Activated T-helper 17 cell treated with anti-CD3 and anti-CD28 coated beads, Interleukin-2, amount 50 U/mL, for 72 hours (primary cell): ENCODE data around the gene OR2V1. TPM values are rescaled to one million over a fixed set of nuclear protein-coding genes. Genes with fewer than 3 reads are reported as not detected.
"Not testable (repeated sequence)": the region's sequence is repeated elsewhere in the genome, so short reads cannot be mapped to it uniquely, and the experiment has no call there.

ENCODE experiments used
- ATAC-seq: fragments of 150-1000 bp; cut with Tn5 transposase; replicated peaks from 2 replicates; pipeline ENCODE4 v1.10.0; 2021; ENCODE audit warnings: mild to moderate bottlenecking, moderate library complexity
- H3K27ac Mint-ChIP-seq: one replicate; pipeline ENCODE4 v1.8.0; 2022; ENCODE audit warnings: mixed read lengths
- H3K27me3 Mint-ChIP-seq: one replicate; pipeline ENCODE4 v1.8.0; 2022; ENCODE audit warnings: mixed read lengths
- H3K36me3 Mint-ChIP-seq: one replicate; pipeline ENCODE4 v1.8.0; 2022; ENCODE audit warnings: low read depth, mild to moderate bottlenecking, mixed read lengths
- H3K4me1 Mint-ChIP-seq: one replicate; pipeline ENCODE4 v1.8.0; 2022; ENCODE audit warnings: mixed read lengths
- H3K4me3 Mint-ChIP-seq: one replicate; pipeline ENCODE4 v1.8.0; 2022; ENCODE audit warnings: mild to moderate bottlenecking, mixed read lengths
- H3K9me3 Mint-ChIP-seq: one replicate; pipeline ENCODE4 v1.8.0; 2022; ENCODE audit warnings: mixed read lengths
- total RNA-seq, 2 donors: library from RNA; stranded (reverse); gene quantifications; one replicate each; pipeline ENCODE4 v1.2.3, GENCODE V29; 2022

OR2V1 gene
- total RNA-seq, 2 donors from 2014 or later = not detected

- ATAC-seq = no peak
- Mint-ChIP-seq H3K4me1 (no peaks in the 10 kb centered on the region), H3K27me3 (peaks cover 57% of the 10 kb centered on the region), H3K9me3 (peaks cover 7% of the 10 kb centered on the region), H3K36me3 (no peaks in the 10 kb centered on the region), H3K27ac (no peak overlapping the region), H3K4me3 (no peak overlapping the region)
Observed at GRCh38 chr5:181127456-181127855, 3.5 kb downstream of the OR2V1 start.

GRCh38 chr5:181126841-181127240, 4.1 kb downstream of the OR2V1 start:
- H3K27ac Mint-ChIP-seq = no peak overlapping the region
- H3K4me3 Mint-ChIP-seq = no peak overlapping the region
- peaks cover 56% of the 10 kb centered on the region for H3K27me3 Mint-ChIP-seq
- ATAC-seq = no peak
- peaks cover 7% of the 10 kb centered on the region for H3K9me3 Mint-ChIP-seq
- no peaks in the 10 kb centered on the region for H3K4me1 Mint-ChIP-seq
- no peaks in the 10 kb centered on the region for H3K36me3 Mint-ChIP-seq

GRCh38 chr5:181124526-181124925, 6.4 kb downstream of the OR2V1 start:
- Mint-ChIP-seq H3K27me3 (peaks cover 64% of the 10 kb centered on the region), H3K27ac (no peak overlapping the region), H3K4me3 (no peak overlapping the region), H3K36me3 (no peaks in the 10 kb centered on the region), H3K9me3 (peaks cover 7% of the 10 kb centered on the region), H3K4me1 (no peaks in the 10 kb centered on the region)
- no peak for ATAC-seq

- Mint-ChIP-seq H3K4me3 (no peak overlapping the region), H3K9me3 (peaks cover 7% of the 10 kb centered on the region), H3K4me1 (no peaks in the 10 kb centered on the region), H3K27ac (no peak overlapping the region), H3K27me3 (peaks cover 67% of the 10 kb centered on the region), H3K36me3 (no peaks in the 10 kb centered on the region)
- no peak for ATAC-seq
Observed at GRCh38 chr5:181121675-181122561, 9.1 kb downstream of the OR2V1 start.

- Mint-ChIP-seq H3K36me3 (no peaks in the 10 kb centered on the region), H3K27ac (no peak overlapping the region), H3K27me3 (peaks cover 71% of the 10 kb centered on the region), H3K4me3 (no peak overlapping the region), H3K9me3 (peaks cover 7% of the 10 kb centered on the region), H3K4me1 (no peaks in the 10 kb centered on the region)
- no peak for ATAC-seq
Observed at GRCh38 chr5:181120761-181121160, 10.2 kb downstream of the OR2V1 start.

GRCh38 chr5:181120306-181120705, 10.7 kb downstream of the OR2V1 start:
- Mint-ChIP-seq H3K36me3 (no peaks in the 10 kb centered on the region), H3K9me3 (peaks cover 7% of the 10 kb centered on the region), H3K27me3 (peaks cover 72% of the 10 kb centered on the region), H3K4me3 (no peak overlapping the region), H3K27ac (no peak overlapping the region), H3K4me1 (no peaks in the 10 kb centered on the region)
- no peak for ATAC-seq

- no peaks in the 10 kb centered on the region for H3K9me3 Mint-ChIP-seq
- no peaks in the 10 kb centered on the region for H3K36me3 Mint-ChIP-seq
- ATAC-seq = no peak
- H3K4me1 Mint-ChIP-seq = no peaks in the 10 kb centered on the region
- no peak overlapping the region for H3K4me3 Mint-ChIP-seq
- no peak overlapping the region for H3K27ac Mint-ChIP-seq
- peaks cover 72% of the 10 kb centered on the region for H3K27me3 Mint-ChIP-seq
Observed at GRCh38 chr5:181119105-181119504, 11.9 kb downstream of the OR2V1 start.

- no peaks in the 10 kb centered on the region for H3K4me1 Mint-ChIP-seq
- ATAC-seq = no peak
- H3K27ac Mint-ChIP-seq = no peak overlapping the region
- no peak overlapping the region for H3K4me3 Mint-ChIP-seq
- no peaks in the 10 kb centered on the region for H3K36me3 Mint-ChIP-seq
- peaks cover 72% of the 10 kb centered on the region for H3K27me3 Mint-ChIP-seq
- H3K9me3 Mint-ChIP-seq = no peaks in the 10 kb centered on the region
Observed at GRCh38 chr5:181118369-181118768, 12.6 kb downstream of the OR2V1 start.

GRCh38 chr5:181114844-181115778, 15.9 kb downstream of the OR2V1 start:
- no peak overlapping the region for H3K27ac Mint-ChIP-seq
- no peak for ATAC-seq
- H3K4me1 Mint-ChIP-seq = no peaks in the 10 kb centered on the region
- H3K4me3 Mint-ChIP-seq = no peak overlapping the region
- H3K9me3 Mint-ChIP-seq = no peaks in the 10 kb centered on the region
- H3K36me3 Mint-ChIP-seq = no peaks in the 10 kb centered on the region
- H3K27me3 Mint-ChIP-seq = peaks cover 63% of the 10 kb centered on the region

GRCh38 chr5:181114284-181114843, 16.6 kb downstream of the OR2V1 start:
- H3K36me3 Mint-ChIP-seq = no peaks in the 10 kb centered on the region
- no peak overlapping the region for H3K4me3 Mint-ChIP-seq
- no peaks in the 10 kb centered on the region for H3K9me3 Mint-ChIP-seq
- peaks cover 62% of the 10 kb centered on the region for H3K27me3 Mint-ChIP-seq
- no peak overlapping the region for H3K27ac Mint-ChIP-seq
- no peaks in the 10 kb centered on the region for H3K4me1 Mint-ChIP-seq
- ATAC-seq = no peak

- not testable (repeated sequence) for ATAC-seq
Observed at GRCh38 chr5:181113572-181113971, 17.4 kb downstream of the OR2V1 start.

GRCh38 chr5:181112476-181112875, 18.5 kb downstream of the OR2V1 start:
- no peaks in the 10 kb centered on the region for H3K4me1 Mint-ChIP-seq
- peaks cover 63% of the 10 kb centered on the region for H3K27me3 Mint-ChIP-seq
- ATAC-seq = no peak
- no peak overlapping the region for H3K4me3 Mint-ChIP-seq
- no peaks in the 10 kb centered on the region for H3K9me3 Mint-ChIP-seq
- no peak overlapping the region for H3K27ac Mint-ChIP-seq
- no peaks in the 10 kb centered on the region for H3K36me3 Mint-ChIP-seq

More at GRCh38 chr5:181113572-181113971, 17.4 kb downstream of the OR2V1 start:
- not testable (repeated sequence) for H3K4me3 Mint-ChIP-seq, H3K27ac Mint-ChIP-seq, H3K36me3 Mint-ChIP-seq, H3K4me1 Mint-ChIP-seq, H3K9me3 Mint-ChIP-seq
- H3K27me3 Mint-ChIP-seq = peaks cover 62% of the 10 kb centered on the region

GRCh38 chr5:181111010-181111409, 20.0 kb downstream of the OR2V1 start:
- H3K27me3 Mint-ChIP-seq = peaks cover 56% of the 10 kb centered on the region
- no peaks in the 10 kb centered on the region for H3K4me1 Mint-ChIP-seq
- H3K36me3 Mint-ChIP-seq = no peaks in the 10 kb centered on the region
- H3K4me3 Mint-ChIP-seq = no peak overlapping the region
- H3K27ac Mint-ChIP-seq = no peak overlapping the region
- no peaks in the 10 kb centered on the region for H3K9me3 Mint-ChIP-seq
- no peak for ATAC-seq

GRCh38 chr5:181109489-181110013, 21.4 kb downstream of the OR2V1 start:
- Mint-ChIP-seq H3K27me3 (peaks cover 50% of the 10 kb centered on the region), H3K4me3 (no peak overlapping the region), H3K4me1 (no peaks in the 10 kb centered on the region), H3K9me3 (no peaks in the 10 kb centered on the region), H3K27ac (no peak overlapping the region), H3K36me3 (no peaks in the 10 kb centered on the region)
- ATAC-seq = no peak
